Mucosa of descending colon (tissue), 3 donors: ENCODE measurements around the gene JMJD6. TPM values are rescaled to one million over a fixed set of nuclear protein-coding genes. Genes with fewer than 3 reads are reported as not detected.

Experiments used
- ATAC-seq: fragments of 200-7000 bp; cut with Tn5 transposase; one replicate; pipeline ENCODE4 v1.9.1; 2020; ENCODE audit warnings: mild to moderate bottlenecking, moderate library complexity
- DNase-seq, 3 donors: peaks; one replicate each; pipeline ENCODE4 v3.0.0-alpha.2; 2020
- H3K36me3 ChIP-seq: fragments of 200-600 bp; one replicate; pipeline ENCODE4 v1.8.0; 2021; ENCODE audit warnings: low read depth, mild to moderate bottlenecking
- H3K4me1 ChIP-seq: fragments of 200-600 bp; one replicate; pipeline ENCODE4 v1.8.0; 2021; ENCODE audit warnings: low read depth, mild to moderate bottlenecking
- H3K4me3 ChIP-seq: fragments of 200-600 bp; one replicate; pipeline ENCODE4 v1.8.0; 2021; ENCODE audit warnings: mild to moderate bottlenecking
- H3K9me3 ChIP-seq: fragments of 200-600 bp; one replicate; pipeline ENCODE4 v1.8.0; 2021; ENCODE audit warnings: mild to moderate bottlenecking
- CTCF ChIP-seq: fragments of 200-600 bp; IDR thresholded peaks from one replicate; pipeline ENCODE4 v1.8.0; 2022; ENCODE audit warnings: antibody characterized with exemption, mild to moderate bottlenecking
- intact Hi-C, 2 donors: fragments of 100-400 bp; cut with DNase I in 1 of 2; cut with micrococcal nuclease in 1 of 2; formaldehyde crosslinking; loops; one replicate each; pipeline versions ENCODE4 v1.11.0 to v1.11.1; 2022; cut with DNase I, micrococcal nuclease
- total RNA-seq, 3 donors: library from RNA; stranded (reverse); fragmentation: NEBNext Ultra II Directional in 2 of 3; extraction: Animal tissue kit (Norgen Biotek cat#: 25700) in 2 of 3; gene quantifications; one replicate each; pipeline versions ENCODE4 v1.2.1 to v1.2.4, GENCODE V29; 2021 to 2023
- donor health status: DM: no; HTN: no; CAD: no; lungs with moderate emphysema.
- donor health status: DM: no; HTN: no; CAD: no.
- donor health status: DM: no; HTN: yes; CAD: no.

Gene JMJD6
- total RNA-seq, 3 donors from 2014 or later: 27.0 to 56.3 (median 30.3) TPM

GRCh38 chr17:76722279-76722678 lies 4.1 kb downstream of the JMJD6 start:
- Histone ChIP-seq H3K9me3 (no peaks in the 10 kb centered on the region), H3K4me3 (no peak overlapping the region), H3K4me1 (peaks cover 19% of the 10 kb centered on the region), H3K36me3 (peaks cover 35% of the 10 kb centered on the region)
- TF ChIP-seq CTCF: no peak
- ATAC-seq (no peak), DNase-seq (no peak)
- intact Hi-C loops: no loop called here

- ATAC-seq (no peak), DNase-seq (no peak)
- H3K4me1 ChIP-seq: peaks cover 19% of the 10 kb centered on the region
- TF ChIP-seq CTCF: no peak
- peaks cover 38% of the 10 kb centered on the region for H3K36me3 ChIP-seq
- no peaks in the 10 kb centered on the region for H3K9me3 ChIP-seq
- intact Hi-C loops: no loop called here
- no peak overlapping the region for H3K4me3 ChIP-seq
These were observed 4.9 kb downstream of the JMJD6 start for GRCh38 chr17:76721463-76721862.

- DNase-seq (no peak), ATAC-seq (no peak)
- Histone ChIP-seq H3K4me1 (peaks cover 19% of the 10 kb centered on the region), H3K9me3 (no peaks in the 10 kb centered on the region), H3K36me3 (peaks cover 38% of the 10 kb centered on the region), H3K4me3 (no peak overlapping the region)
- intact Hi-C loops: no loop called here
- TF ChIP-seq CTCF: no peak
These were observed 5.5 kb downstream of the JMJD6 start for GRCh38 chr17:76720941-76721340.

- H3K9me3 ChIP-seq: no peaks in the 10 kb centered on the region
- DNase-seq (no peak), ATAC-seq (no peak)
- no peak overlapping the region for H3K4me3 ChIP-seq
- peaks cover 38% of the 10 kb centered on the region for H3K36me3 ChIP-seq
- no peak for TF ChIP-seq CTCF
- H3K4me1 ChIP-seq: peaks cover 16% of the 10 kb centered on the region
- intact Hi-C loops: no loop called here
These were observed 6.2 kb downstream of the JMJD6 start for GRCh38 chr17:76720211-76720610.

GRCh38 chr17:76718516-76718915 lies 7.9 kb downstream of the JMJD6 start:
- H3K4me1 ChIP-seq: peaks cover 2% of the 10 kb centered on the region
- DNase-seq: no peak
- TF ChIP-seq CTCF: no peak
- H3K9me3 ChIP-seq: no peaks in the 10 kb centered on the region
- H3K36me3 ChIP-seq: peaks cover 38% of the 10 kb centered on the region
- intact Hi-C loops: no loop called here
- H3K4me3 ChIP-seq: no peak overlapping the region
- ATAC-seq: no peak

- H3K4me3 ChIP-seq: no peak overlapping the region
- peaks cover 33% of the 10 kb centered on the region for H3K36me3 ChIP-seq
- ATAC-seq: no peak
- TF ChIP-seq CTCF: no peak
- no peaks in the 10 kb centered on the region for H3K9me3 ChIP-seq
- intact Hi-C loops: no loop called here
- DNase-seq: no peak
- peaks cover 2% of the 10 kb centered on the region for H3K4me1 ChIP-seq
These were observed 9.6 kb downstream of the JMJD6 start for GRCh38 chr17:76716839-76717215.
